Measurements from ENCODE around the gene NQO1.
"Not testable (repeated sequence)": the region's sequence is repeated elsewhere in the genome, so short reads cannot be mapped to it uniquely, and the experiment has no call there.

The NQO1 gene

GRCh38 chr16:69731280-69731679, 4.9 kb upstream of the NQO1 start:
- H3K27me3 ChIP-seq (ENCODE audit: control insufficient read depth, insufficient read depth, low read length); H3K4me3 ChIP-seq (ENCODE audit: low read length); H3K9ac ChIP-seq (ENCODE audit: low read length); H3K36me3 ChIP-seq (ENCODE audit: control insufficient read depth, insufficient read depth, low read length); H3K9me3 ChIP-seq (ENCODE audit: control insufficient read depth, low read length); H3K4me1 ChIP-seq (ENCODE audit: control insufficient read depth, insufficient read depth, low read length): not testable (repeated sequence)

GRCh38 chr16:69729030-69729429, 2.7 kb upstream of the NQO1 start:
- not testable (repeated sequence) for H3K27me3 ChIP-seq (ENCODE audit: control insufficient read depth, insufficient read depth, low read length); H3K9ac ChIP-seq (ENCODE audit: low read length)

GRCh38 chr16:69727916-69728270, 1.5 kb upstream of the NQO1 start:
- no peaks in the 10 kb centered on the region for H3K36me3 ChIP-seq (ENCODE audit: control insufficient read depth, insufficient read depth, low read length)
- no peaks in the 10 kb centered on the region for H3K27me3 ChIP-seq (ENCODE audit: control insufficient read depth, insufficient read depth, low read length)
- H3K4me1 ChIP-seq (ENCODE audit: control insufficient read depth, insufficient read depth, low read length), result peaks cover 5% of the 10 kb centered on the region
- no peak overlapping the region for H3K9ac ChIP-seq (ENCODE audit: low read length)
- H3K4me3 ChIP-seq (ENCODE audit: low read length), result no peak overlapping the region
- H3K9me3 ChIP-seq (ENCODE audit: control insufficient read depth, low read length), result no peaks in the 10 kb centered on the region

More at GRCh38 chr16:69729030-69729429, 2.7 kb upstream of the NQO1 start:
- not testable (repeated sequence) for H3K36me3 ChIP-seq (ENCODE audit: control insufficient read depth, insufficient read depth, low read length); H3K4me3 ChIP-seq (ENCODE audit: low read length); H3K4me1 ChIP-seq (ENCODE audit: control insufficient read depth, insufficient read depth, low read length); H3K9me3 ChIP-seq (ENCODE audit: control insufficient read depth, low read length)

- Histone ChIP-seq H3K4me3 (ENCODE audit: low read length) (peak overlapping the region; percentile 62), H3K9me3 (ENCODE audit: control insufficient read depth, low read length) (no peaks in the 10 kb centered on the region), H3K27me3 (ENCODE audit: control insufficient read depth, insufficient read depth, low read length) (no peaks in the 10 kb centered on the region), H3K9ac (ENCODE audit: low read length) (peak overlapping the region; percentile 99), H3K4me1 (ENCODE audit: control insufficient read depth, insufficient read depth, low read length) (peaks cover 12% of the 10 kb centered on the region), H3K36me3 (ENCODE audit: control insufficient read depth, insufficient read depth, low read length) (no peaks in the 10 kb centered on the region)
Measured at GRCh38 chr16:69725480-69726312, 664 bp downstream of the NQO1 start.

GRCh38 chr16:69724981-69725479, 1.3 kb downstream of the NQO1 start:
- Histone ChIP-seq H3K9me3 (ENCODE audit: control insufficient read depth, low read length) (no peaks in the 10 kb centered on the region), H3K4me1 (ENCODE audit: control insufficient read depth, insufficient read depth, low read length) (peaks cover 15% of the 10 kb centered on the region), H3K36me3 (ENCODE audit: control insufficient read depth, insufficient read depth, low read length) (no peaks in the 10 kb centered on the region), H3K27me3 (ENCODE audit: control insufficient read depth, insufficient read depth, low read length) (no peaks in the 10 kb centered on the region), H3K4me3 (ENCODE audit: low read length) (peak overlapping the region; percentile 62), H3K9ac (ENCODE audit: low read length) (peak overlapping the region; percentile 99)

- Histone ChIP-seq H3K4me1 (ENCODE audit: control insufficient read depth, insufficient read depth, low read length) (peaks cover 15% of the 10 kb centered on the region), H3K36me3 (ENCODE audit: control insufficient read depth, insufficient read depth, low read length) (no peaks in the 10 kb centered on the region), H3K9me3 (ENCODE audit: control insufficient read depth, low read length) (no peaks in the 10 kb centered on the region), H3K27me3 (ENCODE audit: control insufficient read depth, insufficient read depth, low read length) (no peaks in the 10 kb centered on the region), H3K4me3 (ENCODE audit: low read length) (peak overlapping the region; percentile 62), H3K9ac (ENCODE audit: low read length) (peak overlapping the region; percentile 99)
Measured at GRCh38 chr16:69724414-69724873, 1.9 kb downstream of the NQO1 start.

- Histone ChIP-seq H3K36me3 (ENCODE audit: control insufficient read depth, insufficient read depth, low read length) (peaks cover 7% of the 10 kb centered on the region), H3K9ac (ENCODE audit: low read length) (no peak overlapping the region), H3K4me1 (ENCODE audit: control insufficient read depth, insufficient read depth, low read length) (peaks cover 15% of the 10 kb centered on the region), H3K27me3 (ENCODE audit: control insufficient read depth, insufficient read depth, low read length) (no peaks in the 10 kb centered on the region), H3K4me3 (ENCODE audit: low read length) (no peak overlapping the region), H3K9me3 (ENCODE audit: control insufficient read depth, low read length) (no peaks in the 10 kb centered on the region)
Measured at GRCh38 chr16:69721441-69721957, 4.9 kb downstream of the NQO1 start.

GRCh38 chr16:69720822-69721430, 5.4 kb downstream of the NQO1 start:
- Histone ChIP-seq H3K9me3 (ENCODE audit: control insufficient read depth, low read length) (no peaks in the 10 kb centered on the region), H3K4me1 (ENCODE audit: control insufficient read depth, insufficient read depth, low read length) (peaks cover 15% of the 10 kb centered on the region), H3K27me3 (ENCODE audit: control insufficient read depth, insufficient read depth, low read length) (no peaks in the 10 kb centered on the region), H3K4me3 (ENCODE audit: low read length) (no peak overlapping the region), H3K9ac (ENCODE audit: low read length) (no peak overlapping the region), H3K36me3 (ENCODE audit: control insufficient read depth, insufficient read depth, low read length) (peaks cover 7% of the 10 kb centered on the region)

- peaks cover 23% of the 10 kb centered on the region for H3K4me1 ChIP-seq (ENCODE audit: control insufficient read depth, insufficient read depth, low read length)
- H3K9ac ChIP-seq (ENCODE audit: low read length), result no peak overlapping the region
- no peaks in the 10 kb centered on the region for H3K9me3 ChIP-seq (ENCODE audit: control insufficient read depth, low read length)
- H3K27me3 ChIP-seq (ENCODE audit: control insufficient read depth, insufficient read depth, low read length), result no peaks in the 10 kb centered on the region
- peaks cover 13% of the 10 kb centered on the region for H3K36me3 ChIP-seq (ENCODE audit: control insufficient read depth, insufficient read depth, low read length)
- H3K4me3 ChIP-seq (ENCODE audit: low read length), result no peak overlapping the region
Measured at GRCh38 chr16:69718111-69718764, 8.1 kb downstream of the NQO1 start.

- Histone ChIP-seq H3K4me3 (ENCODE audit: low read length) (no peak overlapping the region), H3K27me3 (ENCODE audit: control insufficient read depth, insufficient read depth, low read length) (no peaks in the 10 kb centered on the region), H3K9ac (ENCODE audit: low read length) (no peak overlapping the region), H3K36me3 (ENCODE audit: control insufficient read depth, insufficient read depth, low read length) (peaks cover 18% of the 10 kb centered on the region), H3K4me1 (ENCODE audit: control insufficient read depth, insufficient read depth, low read length) (peaks cover 29% of the 10 kb centered on the region), H3K9me3 (ENCODE audit: control insufficient read depth, low read length) (no peaks in the 10 kb centered on the region)
Measured at GRCh38 chr16:69717066-69717465, 9.3 kb downstream of the NQO1 start.

- Histone ChIP-seq H3K36me3 (ENCODE audit: control insufficient read depth, insufficient read depth, low read length) (peaks cover 25% of the 10 kb centered on the region), H3K4me3 (ENCODE audit: low read length) (no peak overlapping the region), H3K4me1 (ENCODE audit: control insufficient read depth, insufficient read depth, low read length) (peaks cover 22% of the 10 kb centered on the region), H3K27me3 (ENCODE audit: control insufficient read depth, insufficient read depth, low read length) (no peaks in the 10 kb centered on the region), H3K9ac (ENCODE audit: low read length) (no peak overlapping the region), H3K9me3 (ENCODE audit: control insufficient read depth, low read length) (no peaks in the 10 kb centered on the region)
Measured at GRCh38 chr16:69712914-69713581, 13.3 kb downstream of the NQO1 start.
